ENCODE measurements around the gene LKAAEAR1. TPM values are rescaled to one million over a fixed set of nuclear protein-coding genes. Genes with fewer than 3 reads are reported as not detected.

LKAAEAR1 gene
- total and polyA plus RNA-seq, 2 of the 13 experiments (the other 11 are each of a cell fraction or from before 2014, with no cell fraction given), result not detected

DNA sequence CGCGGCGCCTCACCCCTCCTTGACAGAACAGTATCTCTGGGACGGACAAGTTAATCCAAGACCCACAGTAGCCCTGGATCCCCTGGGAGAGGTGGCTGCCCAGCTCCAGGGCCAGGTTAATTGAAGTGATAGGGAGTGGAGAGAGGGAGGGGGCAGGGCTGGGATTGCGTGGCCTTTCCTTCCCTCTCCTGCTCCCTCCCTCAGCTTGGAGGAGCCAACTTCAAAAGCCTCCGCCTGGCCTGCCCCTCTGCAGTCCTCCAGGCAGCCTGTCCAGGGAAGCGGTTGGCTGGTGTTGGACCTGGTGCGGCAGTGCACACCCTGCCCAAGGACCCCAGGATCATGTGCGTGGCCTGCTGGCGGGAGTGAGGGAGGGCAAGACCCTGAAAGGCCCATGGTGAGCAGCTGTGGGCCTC is 48.3 kb downstream of the LKAAEAR1 start, which contains the start of gene C20orf204 (continued):
- TF ChIP-seq, protein P1, sequence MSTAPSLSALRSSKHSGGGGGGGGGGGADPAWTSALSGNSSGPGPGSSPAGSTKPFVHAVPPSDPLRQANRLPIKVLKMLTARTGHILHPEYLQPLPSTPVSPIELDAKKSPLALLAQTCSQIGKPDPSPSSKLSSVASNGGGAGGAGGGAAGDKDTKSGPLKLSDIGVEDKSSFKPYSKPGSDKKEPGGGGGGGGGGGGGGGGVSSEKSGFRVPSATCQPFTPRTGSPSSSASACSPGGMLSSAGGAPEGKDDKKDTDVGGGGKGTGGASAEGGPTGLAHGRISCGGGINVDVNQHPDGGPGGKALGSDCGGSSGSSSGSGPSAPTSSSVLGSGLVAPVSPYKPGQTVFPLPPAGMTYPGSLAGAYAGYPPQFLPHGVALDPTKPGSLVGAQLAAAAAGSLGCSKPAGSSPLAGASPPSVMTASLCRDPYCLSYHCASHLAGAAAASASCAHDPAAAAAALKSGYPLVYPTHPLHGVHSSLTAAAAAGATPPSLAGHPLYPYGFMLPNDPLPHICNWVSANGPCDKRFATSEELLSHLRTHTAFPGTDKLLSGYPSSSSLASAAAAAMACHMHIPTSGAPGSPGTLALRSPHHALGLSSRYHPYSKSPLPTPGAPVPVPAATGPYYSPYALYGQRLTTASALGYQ (CRISPR knock-in tag; IDR thresholded peaks at IDR 0.05), result no peak
- TF ChIP-seq NFYC (CRISPR knock-in tag; IDR thresholded peaks at IDR 0.05) (no peak), ZNF883 (CRISPR knock-in tag; IDR thresholded peaks at IDR 0.05; ENCODE audit: not compliant biosample characterization) (peak; percentile 78), HNF1A (IDR thresholded peaks at IDR 0.05; ENCODE audit: low read depth) (0 out of 2 replicates have a peak, but pooled peaks have one; percentile 37), HNF1A (CRISPR knock-in tag; IDR thresholded peaks at IDR 0.05; ENCODE audit: borderline replicate concordance) (peak; percentile 74; the same call in 1 of the 2 replicates), ZFP91 (CRISPR knock-in tag; IDR thresholded peaks at IDR 0.05; ENCODE audit: borderline replicate concordance) (peak; percentile 96; the same call in 1 of the 2 replicates), NFE2L1 (CRISPR knock-in tag; IDR thresholded peaks at IDR 0.05; ENCODE audit: borderline replicate concordance) (0 out of 2 replicates have a peak, but pooled peaks have one; percentile 14), SOX5 (CRISPR knock-in tag; IDR thresholded peaks at IDR 0.05; ENCODE audit: borderline replicate concordance) (peak; percentile 65), MED13 (CRISPR knock-in tag; IDR thresholded peaks at IDR 0.05) (peak; percentile 82), SP2 (CRISPR knock-in tag; IDR thresholded peaks at IDR 0.05) (no peak), ONECUT2 (CRISPR knock-in tag; IDR thresholded peaks at IDR 0.05) (peak; percentile 12), ZNF326 (CRISPR knock-in tag; IDR thresholded peaks at IDR 0.05; ENCODE audit: borderline replicate concordance) (peak; percentile 92; the same call in 1 of the 2 replicates), FLYWCH1 (CRISPR knock-in tag; IDR thresholded peaks at IDR 0.05) (no peak)
- TF ChIP-seq, protein P2, sequence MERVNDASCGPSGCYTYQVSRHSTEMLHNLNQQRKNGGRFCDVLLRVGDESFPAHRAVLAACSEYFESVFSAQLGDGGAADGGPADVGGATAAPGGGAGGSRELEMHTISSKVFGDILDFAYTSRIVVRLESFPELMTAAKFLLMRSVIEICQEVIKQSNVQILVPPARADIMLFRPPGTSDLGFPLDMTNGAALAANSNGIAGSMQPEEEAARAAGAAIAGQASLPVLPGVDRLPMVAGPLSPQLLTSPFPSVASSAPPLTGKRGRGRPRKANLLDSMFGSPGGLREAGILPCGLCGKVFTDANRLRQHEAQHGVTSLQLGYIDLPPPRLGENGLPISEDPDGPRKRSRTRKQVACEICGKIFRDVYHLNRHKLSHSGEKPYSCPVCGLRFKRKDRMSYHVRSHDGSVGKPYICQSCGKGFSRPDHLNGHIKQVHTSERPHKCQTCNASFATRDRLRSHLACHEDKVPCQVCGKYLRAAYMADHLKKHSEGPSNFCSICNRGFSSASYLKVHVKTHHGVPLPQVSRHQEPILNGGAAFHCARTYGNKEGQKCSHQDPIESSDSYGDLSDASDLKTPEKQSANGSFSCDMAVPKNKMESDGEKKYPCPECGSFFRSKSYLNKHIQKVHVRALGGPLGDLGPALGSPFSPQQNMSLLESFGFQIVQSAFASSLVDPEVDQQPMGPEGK (CRISPR knock-in tag; IDR thresholded peaks at IDR 0.05), result peak; percentile 91
- TF ChIP-seq, protein P3, sequence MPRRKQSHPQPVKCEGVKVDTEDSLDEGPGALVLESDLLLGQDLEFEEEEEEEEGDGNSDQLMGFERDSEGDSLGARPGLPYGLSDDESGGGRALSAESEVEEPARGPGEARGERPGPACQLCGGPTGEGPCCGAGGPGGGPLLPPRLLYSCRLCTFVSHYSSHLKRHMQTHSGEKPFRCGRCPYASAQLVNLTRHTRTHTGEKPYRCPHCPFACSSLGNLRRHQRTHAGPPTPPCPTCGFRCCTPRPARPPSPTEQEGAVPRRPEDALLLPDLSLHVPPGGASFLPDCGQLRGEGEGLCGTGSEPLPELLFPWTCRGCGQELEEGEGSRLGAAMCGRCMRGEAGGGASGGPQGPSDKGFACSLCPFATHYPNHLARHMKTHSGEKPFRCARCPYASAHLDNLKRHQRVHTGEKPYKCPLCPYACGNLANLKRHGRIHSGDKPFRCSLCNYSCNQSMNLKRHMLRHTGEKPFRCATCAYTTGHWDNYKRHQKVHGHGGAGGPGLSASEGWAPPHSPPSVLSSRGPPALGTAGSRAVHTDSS (CRISPR knock-in tag; conservative IDR thresholded peaks at IDR 0.05), result no peak

All from HepG2 (cell line).